HG02973 (cell line): ENCODE data around the gene TTLL5.
"Not testable (repeated sequence)": the region's sequence is repeated elsewhere in the genome, so short reads cannot be mapped to it uniquely, and the experiment has no call there.

Experiments used
- ATAC-seq: cut with Tn5 transposase; IDR thresholded peaks from one replicate; pipeline ENCODE4 v1.9.1; 2021; ENCODE audit warnings: moderate library complexity; ENCODE audit not compliant: unreplicated experiment

Gene TTLL5

GRCh38 chr14:75648066-75648838 is 12.8 kb upstream of the TTLL5 start:
- ATAC-seq: no peak

- no peak for ATAC-seq
Observed at GRCh38 chr14:75649337-75649736, 11.7 kb upstream of the TTLL5 start.

GRCh38 chr14:75649773-75650172 is 11.3 kb upstream of the TTLL5 start:
- ATAC-seq: no peak

- no peak for ATAC-seq
Observed at GRCh38 chr14:75650253-75651058, 10.6 kb upstream of the TTLL5 start.

DNA sequence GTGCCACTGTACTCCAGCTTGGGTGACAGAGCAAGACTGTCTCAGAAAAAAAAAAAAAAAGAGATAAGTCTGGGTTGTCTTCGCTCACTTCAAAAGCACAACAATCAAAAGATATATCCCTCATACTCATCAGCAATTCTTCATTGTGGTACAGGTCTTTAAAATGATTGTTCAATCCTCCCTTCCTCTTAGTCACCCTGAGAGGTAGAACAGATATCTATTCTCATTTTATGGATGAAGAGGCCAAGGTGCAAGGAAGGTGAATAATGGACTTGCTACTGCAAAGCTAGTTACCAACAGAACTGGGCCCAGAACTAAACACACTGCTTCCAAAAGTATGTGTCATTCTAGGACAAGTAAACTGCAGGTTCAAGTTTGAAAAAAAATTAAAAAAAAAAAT is 7.5 kb upstream of the TTLL5 start:
- ATAC-seq: no peak

- ATAC-seq: peak; percentile 63
Observed at GRCh38 chr14:75654127-75654732, 6.8 kb upstream of the TTLL5 start.

- no peak for ATAC-seq
Observed at GRCh38 chr14:75655235-75655634, 5.8 kb upstream of the TTLL5 start.

DNA sequence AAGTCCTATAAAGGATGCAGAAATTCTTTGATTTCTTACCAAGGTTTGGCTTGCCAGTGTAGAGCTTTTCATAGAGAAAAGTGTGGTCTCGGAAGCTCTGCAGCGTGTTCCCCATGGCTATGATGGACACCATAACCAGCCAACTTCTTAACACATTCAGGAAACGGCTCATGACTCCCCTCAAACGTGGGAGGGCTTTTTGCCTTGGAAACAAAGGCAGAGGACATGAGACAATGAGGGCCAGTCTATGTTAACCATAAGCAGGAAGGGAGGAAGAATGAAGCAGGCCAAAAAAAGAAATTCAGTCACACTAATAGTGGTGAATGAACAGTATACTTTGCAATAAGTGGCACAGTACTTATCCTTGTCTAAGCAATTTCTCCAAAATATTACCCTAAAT is 3.7 kb upstream of the TTLL5 start:
- no peak for ATAC-seq

DNA sequence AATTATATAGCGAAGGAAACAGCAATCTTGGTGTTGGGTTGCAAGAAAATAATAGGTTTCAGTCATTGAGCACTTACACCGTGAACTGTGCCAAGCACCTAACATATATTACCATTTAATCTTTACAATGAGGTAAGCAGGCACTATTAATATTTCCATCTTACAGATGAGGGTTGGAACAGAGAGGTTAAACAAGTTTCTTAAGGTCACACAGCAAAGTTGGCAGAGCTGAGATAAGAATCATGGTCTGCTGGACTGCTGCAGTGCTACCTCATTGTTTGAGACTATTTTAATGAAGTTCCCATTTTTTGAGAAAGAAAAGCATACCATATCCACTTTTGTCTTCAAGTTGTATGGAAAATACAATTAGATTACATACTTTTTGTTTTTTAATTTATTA is 2.1 kb upstream of the TTLL5 start:
- ATAC-seq: no peak

GRCh38 chr14:75660238-75660629 is 812 bp upstream of the TTLL5 start:
- no peak for ATAC-seq

- ATAC-seq: no peak
Observed at GRCh38 chr14:75661499-75661814, 411 bp downstream of the TTLL5 start.

DNA sequence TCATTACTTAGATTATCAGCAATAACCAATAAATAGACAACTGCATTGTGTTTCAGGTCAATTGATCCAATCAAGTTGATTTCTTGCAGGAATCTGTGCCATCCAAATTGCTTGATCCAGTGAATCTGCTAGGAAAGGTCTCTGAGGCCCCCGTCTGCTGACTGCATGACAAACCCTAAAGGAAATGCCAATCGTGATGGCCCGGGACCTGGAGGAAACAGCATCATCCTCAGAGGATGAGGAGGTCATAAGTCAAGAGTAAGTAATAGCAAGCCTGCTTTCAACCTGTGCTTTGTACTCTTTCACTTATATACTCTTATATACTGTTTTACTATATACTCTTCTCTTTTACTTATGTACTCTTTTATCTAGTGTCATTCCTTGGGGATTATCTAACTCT is 1.9 kb downstream of the TTLL5 start:
- ATAC-seq: no peak

- ATAC-seq: no peak
Observed at GRCh38 chr14:75667099-75667765, 6.2 kb downstream of the TTLL5 start.

DNA sequence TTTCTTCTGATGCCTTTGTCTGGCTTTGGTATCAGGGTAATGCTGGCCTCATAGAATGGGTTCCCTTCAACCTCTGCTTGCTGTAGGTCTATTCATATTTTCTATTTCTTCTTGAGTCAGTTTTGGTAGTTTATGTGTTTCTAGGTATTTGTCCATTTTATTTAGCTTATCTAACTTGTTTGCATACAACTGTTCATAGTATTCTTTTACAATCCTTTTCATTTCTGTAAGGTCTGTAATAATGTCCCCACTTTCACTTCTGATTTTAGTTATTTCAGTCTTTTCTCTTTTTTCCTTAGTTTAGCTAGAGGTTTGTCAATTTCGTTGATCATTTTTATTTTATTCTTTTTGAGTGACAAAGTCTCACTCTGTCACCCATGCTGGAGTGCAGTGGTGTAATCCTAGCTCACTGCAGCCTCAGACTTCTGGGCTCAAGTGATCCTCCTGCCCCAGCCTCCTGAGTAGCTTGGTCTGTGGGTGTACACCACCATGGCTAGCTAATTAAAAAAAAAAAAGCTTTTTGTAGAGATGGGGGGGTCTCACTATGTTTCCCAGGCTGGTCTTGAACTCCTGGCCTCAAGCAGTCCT is 11.7 kb downstream of the TTLL5 start:
- ATAC-seq: no peak

DNA sequence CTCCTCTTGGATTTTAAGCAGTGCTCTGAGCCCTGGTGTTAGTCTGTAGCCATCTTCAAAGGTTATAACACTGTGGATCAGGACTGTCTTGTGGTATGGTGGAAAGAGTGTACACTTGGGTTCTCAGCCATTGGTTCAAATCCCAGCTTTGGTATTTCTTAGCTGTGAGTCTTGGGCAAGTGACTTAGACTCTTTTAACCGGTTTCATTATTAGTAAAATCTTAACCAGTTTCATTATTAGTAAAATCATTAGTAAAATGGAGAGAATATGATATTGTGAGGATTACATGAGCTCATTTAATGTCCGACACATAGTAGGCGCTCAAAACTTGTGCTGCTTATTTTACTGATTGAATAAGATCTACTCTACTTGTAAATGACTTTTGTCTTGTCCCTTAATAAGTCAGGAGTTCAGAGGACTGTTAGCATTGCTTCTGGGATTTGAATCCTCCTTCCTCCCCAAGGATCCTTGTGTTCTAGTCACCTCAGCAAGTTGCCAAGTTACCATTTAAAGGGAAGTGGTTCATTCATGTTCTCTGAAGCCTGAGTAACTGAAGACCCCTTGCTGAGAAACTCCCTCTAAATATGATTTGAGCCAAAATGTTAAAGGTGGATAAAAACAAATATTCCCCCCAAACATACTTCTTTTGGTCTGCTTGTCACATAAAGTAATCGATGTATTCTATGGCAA is 12.4 kb downstream of the TTLL5 start:
- peak; percentile 65 for ATAC-seq

GRCh38 chr14:75675265-75675960 is 14.4 kb downstream of the TTLL5 start:
- ATAC-seq: no peak

DNA sequence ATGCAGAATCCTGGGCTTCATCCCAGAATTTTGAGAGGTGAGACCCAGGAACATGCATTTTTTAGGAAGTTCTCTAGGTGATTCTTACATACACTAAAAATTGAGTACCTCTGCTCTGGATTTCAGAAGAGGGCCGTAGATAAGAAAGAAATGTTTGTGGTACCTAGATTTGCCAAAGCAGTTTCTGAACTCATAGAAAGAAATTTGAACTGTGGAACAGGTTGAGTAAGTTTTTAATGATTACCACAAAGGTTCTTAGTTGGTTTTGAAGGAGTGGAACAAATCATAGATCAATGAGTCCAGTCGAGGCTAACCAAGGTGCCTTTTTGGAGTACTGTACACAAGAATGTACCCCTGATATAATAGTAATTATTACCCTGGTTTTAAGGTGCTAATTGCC is 24.9 kb downstream of the TTLL5 start:
- ATAC-seq: no peak

GRCh38 chr14:75689012-75689411 is 28.0 kb downstream of the TTLL5 start:
- ATAC-seq: no peak

- ATAC-seq: no peak
Observed at GRCh38 chr14:75690010-75690409, 29.0 kb downstream of the TTLL5 start.

GRCh38 chr14:75695025-75695424 is 34.0 kb downstream of the TTLL5 start:
- ATAC-seq: not testable (repeated sequence)
